SK-N-MC (cell line): ENCODE data around the gene ZNF580.

Experiments used
- DNase-seq: peaks from one replicate; pipeline ENCODE4 v3.0.0-alpha.2; 2011; ENCODE audit warnings: low read depth, low spot score
- H3K27ac ChIP-seq: fragments of 200-600 bp; sonication (generic); 2 replicates; pipeline ENCODE4 v1.5.1; 2016; ENCODE audit warnings: mixed run types
- H3K36me3 ChIP-seq: fragments of 200-600 bp; sonication (generic); 2 replicates; pipeline ENCODE4 v1.6.1; 2017; ENCODE audit warnings: antibody characterized with exemption, low read length, mixed read lengths; ENCODE audit not compliant: insufficient read depth
- H3K4me3 ChIP-seq: fragments of 200-600 bp; sonication (generic); 2 replicates; pipeline ENCODE4 v1.5.1; 2016
- H3K9ac ChIP-seq: fragments of 200-600 bp; sonication (generic); 2 replicates; pipeline ENCODE4 v1.8.0; 2017; ENCODE audit warnings: mixed run types, mixed read lengths; ENCODE audit not compliant: insufficient read length
- H3K9me3 ChIP-seq: fragments of 200-600 bp; sonication (generic); 2 replicates; pipeline ENCODE4 v1.6.1; 2017; ENCODE audit warnings: low read depth, mild to moderate bottlenecking, antibody characterized with exemption, low read length, moderate library complexity, mixed read lengths
- EZH2 ChIP-seq: fragments of 200-600 bp; sonication (generic); IDR thresholded peaks from one replicate; pipeline ENCODE4 v1.6.1; 2017; ENCODE audit warnings: antibody characterized with exemption
- FOXP2 ChIP-seq: optimal IDR thresholded peaks from 2 replicates; pipeline ENCODE3; 2011; ENCODE audit warnings: mild to moderate bottlenecking, moderate library complexity; ENCODE audit not compliant: insufficient read depth; ENCODE audit errors: extremely low read length, control extremely low read depth
- POLR2AphosphoS5 ChIP-seq: IDR thresholded peaks from 2 replicates; pipeline ENCODE4 v1.6.1; 2012; ENCODE audit warnings: mild to moderate bottlenecking, low read depth, low read length, borderline replicate concordance

The ZNF580 gene

GRCh38 chr19:55673465-55673864 lies 32.7 kb downstream of the ZNF580 start:
- H3K36me3 ChIP-seq = peaks cover 57% of the 10 kb centered on the region
- H3K4me3 ChIP-seq = peak overlapping the region; percentile 40; the same call in 1 of the 2 replicates
- peak overlapping the region; percentile 85 for H3K27ac ChIP-seq

GRCh38 chr19:55673889-55674288 lies 33.1 kb downstream of the ZNF580 start:
- DNase-seq = no peak
- H3K9me3 ChIP-seq = no peaks in the 10 kb centered on the region
- H3K27ac ChIP-seq = peak overlapping the region; percentile 85
- TF ChIP-seq POLR2AphosphoS5 (no peak), FOXP2 (no peak), EZH2 (no peak)
- H3K36me3 ChIP-seq = peaks cover 57% of the 10 kb centered on the region
- H3K9ac ChIP-seq = peak overlapping the region; percentile 37
- peak overlapping the region; percentile 84; the same call in 1 of the 2 replicates for H3K4me3 ChIP-seq

More at GRCh38 chr19:55673465-55673864, 32.7 kb downstream of the ZNF580 start:
- TF ChIP-seq POLR2AphosphoS5 (no peak), FOXP2 (no peak), EZH2 (no peak)
- no peak for DNase-seq
- H3K9ac ChIP-seq = peak overlapping the region; percentile 37
- H3K9me3 ChIP-seq = no peaks in the 10 kb centered on the region

- H3K9ac ChIP-seq = peak overlapping the region; percentile 79
- H3K27ac ChIP-seq = peak overlapping the region; percentile 81
- H3K36me3 ChIP-seq = peaks cover 57% of the 10 kb centered on the region
- no peaks in the 10 kb centered on the region for H3K9me3 ChIP-seq
- H3K4me3 ChIP-seq = peak overlapping the region; percentile 84
- no peak for DNase-seq
- TF ChIP-seq EZH2 = no peak
- TF ChIP-seq POLR2AphosphoS5 = no peak
- no peak for TF ChIP-seq FOXP2
Observed at GRCh38 chr19:55674459-55674840, 33.6 kb downstream of the ZNF580 start.

GRCh38 chr19:55674841-55675660 lies 34.2 kb downstream of the ZNF580 start, which contains the start of gene EPN1:
Gene EPN1, plus strand, starts transcription at chr19:55675226. Its CDS starts 3,402 bp downstream, at chr19:55678628.
- H3K9ac ChIP-seq = peak within 1 kb of the TSS; percentile 88
- no peaks in the 10 kb centered on the region for H3K9me3 ChIP-seq
- no peak for TF ChIP-seq FOXP2
- TF ChIP-seq EZH2 = no peak
- peak; percentile 89 for TF ChIP-seq POLR2AphosphoS5
- H3K27ac ChIP-seq = peak within 1 kb of the TSS; percentile 81
- DNase-seq = peak; percentile 66
- H3K36me3 ChIP-seq = peaks cover 56% of the 10 kb centered on the region
- H3K4me3 ChIP-seq = peak within 1 kb of the TSS; percentile 84

GRCh38 chr19:55675661-55676354 lies 35.0 kb downstream of the ZNF580 start:
- Histone ChIP-seq H3K4me3 (peak overlapping the region; percentile 84), H3K9me3 (no peaks in the 10 kb centered on the region), H3K36me3 (peaks cover 56% of the 10 kb centered on the region), H3K27ac (peak overlapping the region; percentile 67; the same call in 1 of the 2 replicates), H3K9ac (peak overlapping the region; percentile 88)
- no peak for DNase-seq
- no peak for TF ChIP-seq EZH2
- TF ChIP-seq FOXP2 = no peak
- TF ChIP-seq POLR2AphosphoS5 = no peak

- Histone ChIP-seq H3K36me3 (peaks cover 56% of the 10 kb centered on the region), H3K9me3 (no peaks in the 10 kb centered on the region), H3K9ac (peak overlapping the region; percentile 88), H3K4me3 (peak overlapping the region; percentile 84), H3K27ac (no peak overlapping the region)
- no peak for DNase-seq
- no peak for TF ChIP-seq EZH2
- no peak for TF ChIP-seq FOXP2
- TF ChIP-seq POLR2AphosphoS5 = no peak
Observed at GRCh38 chr19:55676383-55676782, 35.6 kb downstream of the ZNF580 start.

GRCh38 chr19:55676889-55677505 lies 36.2 kb downstream of the ZNF580 start:
- Histone ChIP-seq H3K4me3 (peak overlapping the region; percentile 84), H3K9me3 (no peaks in the 10 kb centered on the region), H3K9ac (peak overlapping the region; percentile 88), H3K27ac (no peak overlapping the region), H3K36me3 (peaks cover 62% of the 10 kb centered on the region)
- DNase-seq = no peak
- TF ChIP-seq EZH2 = no peak
- TF ChIP-seq FOXP2 = no peak
- no peak for TF ChIP-seq POLR2AphosphoS5

GRCh38 chr19:55677572-55678028 lies 36.8 kb downstream of the ZNF580 start:
- no peak for DNase-seq
- Histone ChIP-seq H3K27ac (no peak overlapping the region), H3K9me3 (no peaks in the 10 kb centered on the region), H3K36me3 (peaks cover 61% of the 10 kb centered on the region), H3K9ac (peak overlapping the region; percentile 88), H3K4me3 (no peak overlapping the region)
- TF ChIP-seq FOXP2 (no peak), EZH2 (no peak), POLR2AphosphoS5 (no peak)
